ENCODE measurements around the gene LRRC46.

LRRC46 gene

GRCh38 chr17:47851764-47852112 is 20.3 kb downstream of the LRRC46 start:
- DNase-seq (ENCODE audit: low read depth) = no peak

GRCh38 chr17:47852113-47852949 is 20.9 kb downstream of the LRRC46 start:
- DNase-seq (ENCODE audit: low read depth) = no peak

- no peak for DNase-seq (ENCODE audit: low read depth)
Measured at GRCh38 chr17:47853616-47854015, 22.1 kb downstream of the LRRC46 start.

GRCh38 chr17:47855737-47856136 is 24.3 kb downstream of the LRRC46 start:
- DNase-seq (ENCODE audit: low read depth) = no peak

GRCh38 chr17:47856830-47857229 is 25.4 kb downstream of the LRRC46 start:
- DNase-seq (ENCODE audit: low read depth) = no peak

- no peak for DNase-seq (ENCODE audit: low read depth)
Measured at GRCh38 chr17:47857551-47858455, 26.3 kb downstream of the LRRC46 start.

- DNase-seq (ENCODE audit: low read depth) = no peak
Measured at GRCh38 chr17:47860386-47860785, 28.9 kb downstream of the LRRC46 start.

GRCh38 chr17:47862621-47863440 is 31.4 kb downstream of the LRRC46 start:
- DNase-seq (ENCODE audit: low read depth) = peak; percentile 82

GRCh38 chr17:47864791-47865216 is 33.3 kb downstream of the LRRC46 start:
- DNase-seq (ENCODE audit: low read depth) = no peak

GRCh38 chr17:47866941-47867340 is 35.5 kb downstream of the LRRC46 start:
- no peak for DNase-seq (ENCODE audit: low read depth)

- DNase-seq (ENCODE audit: low read depth) = no peak
Measured at GRCh38 chr17:47867813-47868533, 36.5 kb downstream of the LRRC46 start.

- no peak for DNase-seq (ENCODE audit: low read depth)
Measured at GRCh38 chr17:47869114-47869513, 37.6 kb downstream of the LRRC46 start.

- no peak for DNase-seq (ENCODE audit: low read depth)
Measured at GRCh38 chr17:47870056-47870455, 38.6 kb downstream of the LRRC46 start.

- no peak for DNase-seq (ENCODE audit: low read depth)
Measured at GRCh38 chr17:47871048-47871447, 39.6 kb downstream of the LRRC46 start.

GRCh38 chr17:47872019-47872650 is 40.7 kb downstream of the LRRC46 start:
- no peak for DNase-seq (ENCODE audit: low read depth)

GRCh38 chr17:47872651-47873161 is 41.2 kb downstream of the LRRC46 start:
- no peak for DNase-seq (ENCODE audit: low read depth)

GRCh38 chr17:47873200-47874090 is 42.0 kb downstream of the LRRC46 start:
- no peak for DNase-seq (ENCODE audit: low read depth)

GRCh38 chr17:47875011-47875985 is 43.8 kb downstream of the LRRC46 start:
- DNase-seq (ENCODE audit: low read depth) = no peak
